ENCODE measurements around the gene LHFPL6. TPM values are rescaled to one million over a fixed set of nuclear protein-coding genes. Genes with fewer than 3 reads are reported as not detected.

The LHFPL6 gene
- total RNA-seq, 4 donors from 2014 or later: 113 to 177 (median 146) TPM

DNA sequence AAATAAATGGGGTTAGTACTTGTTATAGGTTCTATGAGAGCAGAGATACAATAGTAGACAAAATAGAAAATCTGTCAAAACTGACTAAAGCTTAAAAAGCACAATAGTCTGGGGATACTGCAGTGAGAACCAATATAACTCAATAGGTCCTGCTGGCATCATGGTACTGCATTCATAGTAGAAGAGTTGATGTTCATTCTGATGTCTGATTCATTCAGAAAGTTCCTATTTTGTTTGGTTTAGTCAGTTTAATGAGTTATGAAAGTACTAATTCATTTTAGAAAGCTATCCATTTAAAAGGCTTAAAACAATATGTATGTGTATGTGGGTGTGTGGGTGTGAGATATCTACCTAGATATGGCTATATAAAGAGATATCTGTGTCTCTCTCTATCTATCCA, 152.8 kb downstream of the LHFPL6 start:
- H3K27me3 ChIP-seq: no peaks in the 10 kb centered on the region
- DNase-seq (ENCODE audit: low spot score in 2 of 2): no peak
- no peaks in the 10 kb centered on the region for H3K36me3 ChIP-seq
- H3K27ac ChIP-seq: no peak overlapping the region
- TF ChIP-seq POLR2A (IDR thresholded peaks at IDR 0.05) (no peak), EP300 (IDR thresholded peaks at IDR 0.05) (no peak)
- TF ChIP-seq, protein P1, sequence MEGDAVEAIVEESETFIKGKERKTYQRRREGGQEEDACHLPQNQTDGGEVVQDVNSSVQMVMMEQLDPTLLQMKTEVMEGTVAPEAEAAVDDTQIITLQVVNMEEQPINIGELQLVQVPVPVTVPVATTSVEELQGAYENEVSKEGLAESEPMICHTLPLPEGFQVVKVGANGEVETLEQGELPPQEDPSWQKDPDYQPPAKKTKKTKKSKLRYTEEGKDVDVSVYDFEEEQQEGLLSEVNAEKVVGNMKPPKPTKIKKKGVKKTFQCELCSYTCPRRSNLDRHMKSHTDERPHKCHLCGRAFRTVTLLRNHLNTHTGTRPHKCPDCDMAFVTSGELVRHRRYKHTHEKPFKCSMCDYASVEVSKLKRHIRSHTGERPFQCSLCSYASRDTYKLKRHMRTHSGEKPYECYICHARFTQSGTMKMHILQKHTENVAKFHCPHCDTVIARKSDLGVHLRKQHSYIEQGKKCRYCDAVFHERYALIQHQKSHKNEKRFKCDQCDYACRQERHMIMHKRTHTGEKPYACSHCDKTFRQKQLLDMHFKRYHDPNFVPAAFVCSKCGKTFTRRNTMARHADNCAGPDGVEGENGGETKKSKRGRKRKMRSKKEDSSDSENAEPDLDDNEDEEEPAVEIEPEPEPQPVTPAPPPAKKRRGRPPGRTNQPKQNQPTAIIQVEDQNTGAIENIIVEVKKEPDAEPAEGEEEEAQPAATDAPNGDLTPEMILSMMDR (IDR thresholded peaks at IDR 0.05): no peak
- H3K4me1 ChIP-seq: peaks cover 0 to 45% (median 17%) of the 10 kb centered on the region in 4 donors
- H3K9me3 ChIP-seq: no peaks in the 10 kb centered on the region
- H3K4me3 ChIP-seq: no peak overlapping the region

DNA sequence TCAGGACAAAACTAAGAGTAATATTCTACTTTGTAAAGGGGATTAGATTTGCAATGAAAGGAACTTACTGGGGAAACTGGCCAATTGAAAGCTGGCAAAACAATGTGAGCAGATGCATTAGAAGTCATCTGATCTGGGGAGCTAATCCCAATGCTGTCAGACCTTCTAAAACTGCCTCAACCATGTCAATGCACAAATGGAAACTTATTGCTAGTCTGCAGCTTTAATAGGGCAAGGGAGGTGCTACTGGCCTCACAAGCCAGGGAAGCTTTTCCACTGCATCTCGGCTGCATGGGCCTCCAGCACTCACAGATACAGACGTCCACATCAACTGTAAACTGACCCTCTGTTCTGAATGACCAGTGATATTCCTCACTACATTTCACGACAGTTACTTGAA, 154.2 kb downstream of the LHFPL6 start:
- Histone ChIP-seq H3K36me3 (no peaks in the 10 kb centered on the region), H3K4me3 (no peak overlapping the region), H3K27ac (no peak overlapping the region), H3K4me1 (peaks cover 0 to 45% (median 17%) of the 10 kb centered on the region in 4 donors), H3K27me3 (no peaks in the 10 kb centered on the region), H3K9me3 (no peaks in the 10 kb centered on the region)
- WGBS, 2 donors: 47 to 58% methylated on average over 3 of the region's 3 CpGs
- DNase-seq (ENCODE audit: low spot score in 2 of 2): no peak
- TF ChIP-seq POLR2A (IDR thresholded peaks at IDR 0.05) (no peak), EP300 (IDR thresholded peaks at IDR 0.05) (no peak)
- TF ChIP-seq, protein P1 (IDR thresholded peaks at IDR 0.05): no peak

DNA sequence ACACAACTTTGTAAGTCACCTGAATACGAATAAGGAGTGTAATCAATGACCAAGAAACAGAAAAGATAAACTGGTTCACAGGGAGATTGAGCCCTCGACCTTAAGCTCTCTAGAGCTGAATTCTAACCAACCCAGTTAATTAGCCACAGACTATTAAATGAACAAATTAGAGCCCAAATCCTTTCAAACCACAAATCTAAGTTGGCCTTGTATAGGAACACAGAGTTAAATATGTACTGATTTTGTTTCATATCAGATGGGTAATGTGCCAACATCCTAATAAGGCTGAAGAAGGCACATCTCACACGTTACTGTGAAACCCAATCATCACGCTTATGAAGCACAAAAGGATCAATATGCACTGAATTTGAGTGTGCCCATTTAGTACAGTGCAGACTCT, 156.1 kb downstream of the LHFPL6 start:
- Histone ChIP-seq H3K4me1 (peaks cover 0 to 31% (median 6%) of the 10 kb centered on the region in 4 donors), H3K9me3 (no peaks in the 10 kb centered on the region), H3K36me3 (no peaks in the 10 kb centered on the region), H3K27me3 (no peaks in the 10 kb centered on the region), H3K4me3 (no peak overlapping the region), H3K27ac (no peak overlapping the region)
- TF ChIP-seq POLR2A (IDR thresholded peaks at IDR 0.05) (no peak), EP300 (IDR thresholded peaks at IDR 0.05) (no peak)
- TF ChIP-seq, protein P1 (IDR thresholded peaks at IDR 0.05): no peak
- WGBS, 2 donors: 85 to 87% methylated on average over 4 of the region's 4 CpGs
- DNase-seq (ENCODE audit: low spot score in 2 of 2): no peak

DNA sequence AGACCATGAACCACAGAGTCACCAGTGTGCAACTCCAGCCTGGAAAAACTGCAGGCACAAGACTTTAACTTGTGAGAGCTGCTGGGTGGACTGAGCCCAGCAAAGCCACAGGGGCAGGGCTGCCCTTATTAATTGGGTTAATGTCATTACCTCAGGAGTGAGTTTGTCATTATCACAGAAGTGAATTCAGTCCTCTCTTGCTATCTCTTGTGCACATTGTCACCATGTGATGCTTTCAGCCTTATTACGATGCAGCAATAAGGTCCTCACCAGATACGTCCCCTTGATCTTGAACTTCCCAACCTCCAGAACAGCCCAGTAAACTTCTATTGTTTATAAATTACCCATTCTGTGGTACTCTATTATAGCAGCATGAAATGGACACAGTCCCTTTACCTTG, 158.1 kb downstream of the LHFPL6 start:
- WGBS, 2 donors: 96 to 100% methylated on average over 2 of the region's 2 CpGs
- DNase-seq (ENCODE audit: low spot score in 2 of 2): no peak
- peaks cover 0 to 12% (median 2%) of the 10 kb centered on the region in 4 donors for H3K4me1 ChIP-seq
- H3K36me3 ChIP-seq: no peaks in the 10 kb centered on the region
- H3K27me3 ChIP-seq: no peaks in the 10 kb centered on the region
- TF ChIP-seq, protein P1 (IDR thresholded peaks at IDR 0.05): no peak
- TF ChIP-seq EP300 (IDR thresholded peaks at IDR 0.05) (no peak), POLR2A (IDR thresholded peaks at IDR 0.05) (no peak)
- H3K4me3 ChIP-seq: no peak overlapping the region
- H3K27ac ChIP-seq: no peak overlapping the region
- no peaks in the 10 kb centered on the region for H3K9me3 ChIP-seq

DNA sequence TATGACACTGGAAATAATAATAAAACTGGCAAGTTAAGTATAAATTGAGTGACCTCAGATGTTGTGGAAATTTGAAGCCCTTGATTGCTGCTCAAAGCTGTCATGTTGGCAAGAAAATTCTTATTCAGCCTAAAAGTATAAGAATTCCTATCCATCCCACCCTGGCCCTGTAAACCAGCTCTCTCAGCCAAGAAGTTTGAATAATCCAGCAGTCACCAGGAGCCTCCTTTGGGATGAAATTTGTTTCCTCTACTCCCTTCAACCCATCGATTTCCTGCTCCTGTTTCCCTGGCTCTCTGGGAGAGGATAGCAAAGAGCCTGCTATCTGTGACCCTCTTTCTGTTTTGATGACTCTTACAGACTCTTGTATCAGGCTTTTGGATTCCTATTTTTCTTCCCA, 169.3 kb downstream of the LHFPL6 start:
- DNase-seq (ENCODE audit: low spot score in 2 of 2): no peak
- Histone ChIP-seq H3K9me3 (peaks cover 0 to 23% (median 0%) of the 10 kb centered on the region in 4 donors), H3K27ac (no peak overlapping the region), H3K27me3 (no peaks in the 10 kb centered on the region), H3K4me1 (peaks cover 0 to 5% (median 0%) of the 10 kb centered on the region in 4 donors), H3K36me3 (peaks cover 0 to 8% (median 0%) of the 10 kb centered on the region in 3 donors), H3K4me3 (no peak overlapping the region)
- WGBS, 2 donors: 36 to 39% methylated on average over 1 of the region's 1 CpG
- TF ChIP-seq, protein P1 (IDR thresholded peaks at IDR 0.05): no peak
- no peak for TF ChIP-seq EP300 (IDR thresholded peaks at IDR 0.05)
- TF ChIP-seq POLR2A (IDR thresholded peaks at IDR 0.05): no peak
